Ovary (tissue), 9 donors: ENCODE results near the gene SIX2. TPM values are rescaled to one million over a fixed set of nuclear protein-coding genes. Genes with fewer than 3 reads are reported as not detected.

Experiments used
- DNase-seq, 5 donors: peaks; one replicate each; pipeline ENCODE4 v3.0.0-alpha.2; 2019 to 2020
- H3K27ac ChIP-seq, 2 donors: fragments of 200-600 bp; one replicate each; pipeline versions ENCODE4 v1.5.1 to v1.8.0; 2019 to 2022
- H3K27me3 ChIP-seq: fragments of 200-600 bp; one replicate; pipeline ENCODE4 v1.8.0; 2022
- H3K36me3 ChIP-seq: fragments of 200-600 bp; sonication (generic); one replicate; pipeline ENCODE4 v1.5.1; 2019
- H3K4me1 ChIP-seq: one replicate; pipeline ENCODE4 v1.8.1; 2013; ENCODE audit warnings: mild to moderate bottlenecking, moderate library complexity; ENCODE audit not compliant: insufficient read depth
- H3K4me3 ChIP-seq: fragments of 200-600 bp; sonication (generic); one replicate; pipeline ENCODE4 v1.5.1; 2017
- H3K9me3 ChIP-seq, 2 donors: fragments of 200-600 bp in 1 of 2; sonication (generic) in 1 of 2; one replicate each; pipeline versions ENCODE4 v1.5.1 to v1.8.1; 2013 to 2019; ENCODE audit warnings: mild to moderate bottlenecking in 1 of 2, moderate library complexity in 1 of 2
- CTCF ChIP-seq, 3 donors: fragments of 450-650 bp in 2 of 3; fragments of 200-600 bp in 1 of 3; IDR thresholded peaks; one replicate each; pipeline versions ENCODE4 v1.5.1 to v1.8.0; 2016 to 2022; ENCODE audit warnings: antibody characterized with exemption in 3 of 3, mild to moderate bottlenecking in 1 of 3
- EP300 ChIP-seq: sonication (generic); formaldehyde crosslinking; IDR thresholded peaks from one replicate; pipeline ENCODE4 v1.6.1; 2017; ENCODE audit warnings: antibody characterized with exemption
- POLR2A ChIP-seq: fragments of 450-650 bp; IDR thresholded peaks from one replicate; pipeline ENCODE4 v1.6.1; 2017; ENCODE audit warnings: antibody characterized with exemption, mild to moderate bottlenecking, moderate library complexity
- WGBS, 3 donors: extraction: QIAGEN DNeasy Blood & Tissue Kit in 1 of 3; methylation state at CpG; one replicate each; pipeline versions ENCODE4 v1.1.5 to v1.1.7; 2013 to 2017; 5-methylcytosine and 5-hydroxymethylcytosine counted together
- intact Hi-C, 4 donors: fragments of 100-400 bp; cut with DNase I; formaldehyde crosslinking; loops; one replicate each; pipeline versions ENCODE4 v1.11.0 to v1.15.1; 2022 to 2023
- polyA plus RNA-seq, 2 donors: library from polyadenylated mRNA; stranded (reverse); fragments of 200-250 nt in 1 of 2; fragments of 350-450 nt in 1 of 2; fragmentation: Illumina TruSeq in 1 of 2; extraction: RNeasy Lipid Tissue Mini Kit (QIAGEN cat#74804) in 1 of 2; gene quantifications; one replicate each; pipeline ENCODE4 v1.2.3, GENCODE V29; 2013 to 2014
- total RNA-seq, 7 donors: library from RNA; depleted of rRNA in 2 of 7; stranded (reverse); fragments of >200 nt in 2 of 7; fragmentation: NEBNext Ultra II Directional in 3 of 7; extraction: Animal tissue kit (Norgen Biotek cat#: 25700) in 3 of 7; gene quantifications; one replicate each; pipeline versions ENCODE4 v1.1.0 to v1.2.4, GENCODE V29; 2016 to 2023
- donor health status: DM: no; HTN: no; CAD: no; lungs with moderate emphysema.
- donor health status: DM: no; HTN: no; CAD: no.
- donor health status: Bipolar disorder and iron deficiency.
- donor health status: DM: yes; HTN: yes; CAD: no.
- donor health status: DM: no; HTN: no; CAD: no.
- donor health status: DM: yes; HTN: yes; CAD: no.

Gene SIX2
- total and polyA plus RNA-seq, 9 donors, result 0.06 to 0.46 (median 0.16) TPM; not detected in 3

GRCh38 chr2:45033302-45033701, 24.1 kb upstream of the SIX2 start:
- Histone ChIP-seq H3K4me3 (no peak overlapping the region), H3K4me1 (no peaks in the 10 kb centered on the region), H3K36me3 (no peaks in the 10 kb centered on the region), H3K9me3 (no peaks in the 10 kb centered on the region), H3K27ac (no peak overlapping the region), H3K27me3 (no peaks in the 10 kb centered on the region)
- WGBS, 3 donors, result 91 to 95% (median 92%) methylated on average over 4 of the region's 4 CpGs
- DNase-seq, result no peak
- intact Hi-C loops, result no loop called here
- no peak for TF ChIP-seq POLR2A
- no peak for TF ChIP-seq CTCF (IDR thresholded peaks at IDR 0.05)
- TF ChIP-seq EP300, result no peak

GRCh38 chr2:45031028-45031427, 21.8 kb upstream of the SIX2 start:
- DNase-seq, result no peak
- Histone ChIP-seq H3K27ac (no peak overlapping the region), H3K27me3 (no peaks in the 10 kb centered on the region), H3K9me3 (no peaks in the 10 kb centered on the region), H3K4me1 (no peaks in the 10 kb centered on the region), H3K36me3 (no peaks in the 10 kb centered on the region), H3K4me3 (no peak overlapping the region)
- TF ChIP-seq CTCF (IDR thresholded peaks at IDR 0.05), result no peak
- no peak for TF ChIP-seq EP300
- TF ChIP-seq POLR2A, result no peak
- 46 to 71% (median 49%) methylated on average over 3 of the region's 3 CpGs for WGBS, 3 donors
- intact Hi-C loops, result no loop called here

DNA sequence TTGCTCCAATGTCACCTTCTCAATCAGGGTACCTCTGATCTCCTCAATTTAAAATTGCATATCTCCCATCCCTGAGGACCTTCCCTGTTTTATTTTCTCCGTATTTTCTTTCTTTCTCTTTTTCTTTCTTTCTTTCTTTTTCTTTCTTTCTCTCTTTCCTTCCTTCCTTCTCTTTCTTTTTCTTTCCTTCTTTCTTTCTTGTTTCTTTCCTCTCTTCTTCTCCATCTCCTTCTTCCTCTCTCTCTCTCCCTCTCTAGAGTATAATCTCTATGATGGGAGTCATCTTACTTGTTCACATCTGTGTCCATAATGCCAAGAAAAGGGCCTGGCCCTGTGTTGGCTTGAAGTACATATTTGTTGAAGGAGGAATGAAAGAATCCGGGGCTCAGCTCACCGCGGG, 21.3 kb upstream of the SIX2 start:
- H3K27ac ChIP-seq, result no peak overlapping the region
- TF ChIP-seq EP300, result no peak
- TF ChIP-seq CTCF (IDR thresholded peaks at IDR 0.05), result no peak
- DNase-seq, result no peak

DNA sequence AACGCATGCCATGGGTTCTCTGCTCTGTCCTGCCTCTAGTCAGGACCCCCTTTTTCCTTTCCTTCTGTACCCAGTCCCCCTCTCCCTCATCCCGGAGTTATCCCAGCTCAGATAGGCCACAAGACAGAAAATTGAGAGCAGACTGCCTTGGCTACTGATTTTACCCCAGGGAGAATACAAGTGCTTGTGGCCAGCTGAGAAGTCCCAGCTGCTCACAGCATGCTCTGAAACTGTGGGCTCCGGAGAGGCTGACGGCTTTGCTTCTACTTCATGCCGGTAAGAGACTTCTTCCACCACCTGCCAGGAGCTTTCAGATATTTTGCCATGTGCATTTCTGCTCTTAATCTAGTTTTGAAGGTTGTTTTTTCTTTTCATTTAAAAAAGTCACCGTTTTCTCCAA, 20.0 kb upstream of the SIX2 start:
- intact Hi-C loops, result no loop called here
- Histone ChIP-seq H3K4me3 (no peak overlapping the region), H3K4me1 (no peaks in the 10 kb centered on the region), H3K9me3 (no peaks in the 10 kb centered on the region), H3K36me3 (no peaks in the 10 kb centered on the region), H3K27me3 (no peaks in the 10 kb centered on the region), H3K27ac (no peak overlapping the region)
- no peak for DNase-seq
- TF ChIP-seq POLR2A (no peak), CTCF (IDR thresholded peaks at IDR 0.05) (no peak), EP300 (no peak)
- 20 to 27% (median 23%) methylated on average over 6 of the region's 6 CpGs for WGBS, 3 donors

More for the DNA sequence above, 21.3 kb upstream of the SIX2 start:
- no peaks in the 10 kb centered on the region for H3K4me1 ChIP-seq
- no peaks in the 10 kb centered on the region for H3K9me3 ChIP-seq
- intact Hi-C loops, result no loop called here
- no peak overlapping the region for H3K4me3 ChIP-seq
- 86 to 91% (median 87%) methylated on average over 4 of the region's 4 CpGs for WGBS, 3 donors
- no peaks in the 10 kb centered on the region for H3K36me3 ChIP-seq
- H3K27me3 ChIP-seq, result no peaks in the 10 kb centered on the region

DNA sequence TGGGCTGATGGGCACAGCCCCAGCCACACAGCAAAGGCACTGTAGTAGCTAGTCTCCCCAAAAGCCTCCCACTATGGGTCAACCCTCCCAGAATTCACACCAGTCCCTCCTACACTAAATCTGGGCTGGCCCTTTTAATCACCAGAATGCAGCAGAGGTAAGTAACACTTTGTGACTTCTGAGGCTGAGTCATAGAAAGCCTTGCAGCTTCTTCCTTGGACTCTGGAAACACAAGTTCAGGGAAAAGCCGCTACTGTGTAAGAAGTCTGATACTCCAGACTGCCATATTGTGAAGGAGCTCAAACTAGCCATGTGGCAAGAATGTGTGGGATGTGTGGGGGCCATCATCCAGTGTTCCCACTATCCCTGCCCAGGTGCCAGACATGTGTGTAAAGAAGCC, 19.0 kb upstream of the SIX2 start:
- no peak overlapping the region for H3K27ac ChIP-seq
- no peaks in the 10 kb centered on the region for H3K9me3 ChIP-seq
- no peaks in the 10 kb centered on the region for H3K4me1 ChIP-seq
- intact Hi-C loops, result no loop called here
- H3K27me3 ChIP-seq, result no peaks in the 10 kb centered on the region
- no peak overlapping the region for H3K4me3 ChIP-seq
- 87 to 94% (median 88%) methylated on average over 1 of the region's 1 CpG for WGBS, 3 donors
- TF ChIP-seq CTCF (IDR thresholded peaks at IDR 0.05), result no peak
- TF ChIP-seq POLR2A, result no peak
- TF ChIP-seq EP300, result no peak
- H3K36me3 ChIP-seq, result no peaks in the 10 kb centered on the region
- DNase-seq, result no peak
